HCT116 (cell line): ENCODE data around the gene WDR62. TPM values are rescaled to one million over a fixed set of nuclear protein-coding genes. Genes with fewer than 3 reads are reported as not detected.

Experiments
- ATAC-seq: fragments of 200-7000 bp; cut with Tn5 transposase; 2 replicates; pipeline ENCODE4 v1.9.1; 2020; ENCODE audit warnings: mild to moderate bottlenecking, moderate library complexity
- BruUV-seq: library from RNA; stranded (reverse); fragments of 400-500 nt; replicated peaks from 2 replicates; lab custom pipeline; 2021; lab: Mats Ljungman, UMichigan
- CTCF ChIA-PET: fragments of 300-600 bp; sonication (Branson Sonifier 250); formaldehyde crosslinking; loops from one replicate; lab custom pipeline; 2021; ENCODE audit warnings: antibody characterized with exemption; lab: Charles Lee
- POLR2A ChIA-PET: fragments of 300-600, 350-600 bp; sonication (Branson Sonifier 250); formaldehyde crosslinking; loops from one replicate; lab custom pipeline; 2021; ENCODE audit warnings: antibody characterized with exemption; lab: Charles Lee
- RAD21 ChIA-PET, 2 experiments: fragments of 300-600 bp; sonication (Branson Sonifier 250); formaldehyde crosslinking; loops; one replicate each; lab custom pipeline; 2023; ENCODE audit warnings: low total read pairs in 2 of 2; ENCODE audit not compliant: uncharacterized antibody in 2 of 2, unreplicated experiment in 2 of 2, low non-redundant PET in 1 of 2; lab: Charles Lee
- DNase-seq: peaks from one replicate; pipeline ENCODE4 v3.0.0-alpha.2; 2010; ENCODE audit warnings: low read depth, low spot score
- H2AFZ ChIP-seq: fragments of 200-600 bp; shearing (Covaris generic), sonication (generic); 2 replicates; pipeline ENCODE4 v1.6.1; 2017; ENCODE audit warnings: low read depth, mixed run types, mixed read lengths, antibody characterized with exemption, low read length; ENCODE audit not compliant: poor library complexity, severe bottlenecking
- H3K27ac ChIP-seq: 2 replicates; pipeline ENCODE4 v1.5.1; 2012; ENCODE audit warnings: low read depth, low read length
- H3K27me3 ChIP-seq: fragments of 200-600 bp; sonication (generic); 2 replicates; pipeline ENCODE4 v1.6.1; 2016; ENCODE audit warnings: mixed run types, low read length, mixed read lengths; ENCODE audit not compliant: insufficient read depth
- H3K36me3 ChIP-seq, 2 experiments: fragments of 200-500 bp in 1 of 2; fragments of 200-600 bp in 1 of 2; sonication (Bioruptor generic) in 1 of 2; sonication (generic) in 1 of 2; 2 replicates each; pipeline versions ENCODE4 v1.5.1 to v1.6.1; 2014 to 2016; ENCODE audit warnings: low read length in 2 of 2, inconsistent platforms in 1 of 2, mixed read lengths in 1 of 2, mixed run types in 1 of 2; ENCODE audit not compliant: insufficient read depth in 2 of 2, control insufficient read depth in 1 of 2
- H3K4me1 ChIP-seq, 2 experiments: fragments of 200-600 bp in 1 of 2; sonication (generic) in 1 of 2; 2 replicates each; pipeline versions ENCODE4 v1.5.1 to v1.6.1; 2012 to 2017; ENCODE audit warnings: low read length in 2 of 2, inconsistent platforms in 1 of 2, mild to moderate bottlenecking in 1 of 2, mixed read lengths in 1 of 2, mixed run types in 1 of 2, moderate library complexity in 1 of 2; ENCODE audit not compliant: insufficient read depth in 2 of 2, control insufficient read depth in 1 of 2
- H3K4me2 ChIP-seq: fragments of 200-600 bp; sonication (generic); 2 replicates; pipeline ENCODE4 v1.6.1; 2017; ENCODE audit warnings: mixed run types, low read length, mixed read lengths
- H3K4me3 ChIP-seq, 2 experiments: fragments of 200-600 bp in 1 of 2; sonication (generic) in 1 of 2; replicated peaks in 1 of 2; 2 replicates each; pipeline ENCODE4 v1.5.1; 2011 to 2016; ENCODE audit warnings: low read length in 2 of 2, control low read depth in 1 of 2, low read depth in 1 of 2, mild to moderate bottlenecking in 1 of 2, mixed read lengths in 1 of 2, mixed run types in 1 of 2
- H3K79me2 ChIP-seq: fragments of 200-600 bp; sonication (generic); 2 replicates; pipeline ENCODE4 v1.6.1; 2017; ENCODE audit warnings: mild to moderate bottlenecking, mixed run types, low read length, moderate library complexity, mixed read lengths; ENCODE audit not compliant: insufficient read depth
- H3K9ac ChIP-seq: fragments of 200-600 bp; sonication (generic); 2 replicates; pipeline ENCODE4 v1.6.1; 2016; ENCODE audit warnings: low read length, mixed read lengths
- H3K9me2 ChIP-seq: fragments of 200-600 bp; sonication (generic), shearing (Covaris generic); 2 replicates; pipeline ENCODE4 v1.6.1; 2017; ENCODE audit warnings: mixed run types, mild to moderate bottlenecking, moderate library complexity; ENCODE audit not compliant: insufficient read depth
- H3K9me3 ChIP-seq, 2 experiments: fragments of 200-500 bp in 1 of 2; fragments of 200-600 bp in 1 of 2; sonication (Bioruptor generic) in 1 of 2; sonication (generic) in 1 of 2; 2 replicates each; pipeline ENCODE4 v1.6.1; 2014 to 2017; ENCODE audit warnings: low read length in 2 of 2, mixed read lengths in 2 of 2, inconsistent platforms in 1 of 2, low read depth in 1 of 2, mild to moderate bottlenecking in 1 of 2, mixed run types in 1 of 2, moderate library complexity in 1 of 2; ENCODE audit not compliant: control insufficient read depth in 1 of 2, insufficient read depth in 1 of 2
- H4K20me1 ChIP-seq: fragments of 200-600 bp; sonication (generic), shearing (Covaris generic); 2 replicates; pipeline ENCODE4 v1.6.1; 2017; ENCODE audit warnings: mixed run types, mild to moderate bottlenecking, moderate library complexity; ENCODE audit not compliant: insufficient read depth
- EZH2 ChIP-seq: fragments of 200-600 bp; sonication (generic); IDR thresholded peaks from 2 replicates; pipeline ENCODE4 v1.6.1; 2017; ENCODE audit warnings: antibody characterized with exemption, mixed run types
- EZH2phosphoT487 ChIP-seq: fragments of 200-600 bp; IDR thresholded peaks from 2 replicates; pipeline ENCODE4 v1.6.1; 2018; ENCODE audit warnings: antibody characterized with exemption, borderline replicate concordance
- POLR2A ChIP-seq: IDR thresholded peaks from 2 replicates; pipeline ENCODE4 v1.7.0; 2011; ENCODE audit warnings: borderline replicate concordance; ENCODE audit not compliant: insufficient read depth, insufficient read length; ENCODE audit errors: extremely low read depth
- RAD21 ChIP-seq: IDR thresholded peaks from 2 replicates; pipeline ENCODE4 v1.6.1; 2012; ENCODE audit warnings: low read depth, mild to moderate bottlenecking
- SIN3A ChIP-seq: IDR thresholded peaks from 2 replicates; pipeline ENCODE4 v1.6.1; 2012; ENCODE audit warnings: low read depth
- SRF ChIP-seq: IDR thresholded peaks from 2 replicates; pipeline ENCODE4 v1.6.1; 2012; ENCODE audit warnings: low read depth
- intact Hi-C: fragments of 100-400 bp; cut with micrococcal nuclease; formaldehyde crosslinking; loops from 2 replicates; pipeline ENCODE4 v1.10.0; 2022
- total RNA-seq: library from RNA; stranded (reverse); gene quantifications from one replicate; pipeline ENCODE4 v1.2.1, GENCODE V29; 2021; ENCODE audit not compliant: unreplicated experiment
- TF ChIP-seq, protein P1 (sequence below): IDR thresholded peaks from 2 replicates; pipeline ENCODE4 v1.6.1; 2012
- TF ChIP-seq, protein P2 (sequence below): IDR thresholded peaks from 2 replicates; pipeline ENCODE4 v1.6.1; 2012; ENCODE audit warnings: low read depth

The WDR62 gene
- total RNA-seq, 1 experiment from 2014 or later = 17.0 TPM

DNA sequence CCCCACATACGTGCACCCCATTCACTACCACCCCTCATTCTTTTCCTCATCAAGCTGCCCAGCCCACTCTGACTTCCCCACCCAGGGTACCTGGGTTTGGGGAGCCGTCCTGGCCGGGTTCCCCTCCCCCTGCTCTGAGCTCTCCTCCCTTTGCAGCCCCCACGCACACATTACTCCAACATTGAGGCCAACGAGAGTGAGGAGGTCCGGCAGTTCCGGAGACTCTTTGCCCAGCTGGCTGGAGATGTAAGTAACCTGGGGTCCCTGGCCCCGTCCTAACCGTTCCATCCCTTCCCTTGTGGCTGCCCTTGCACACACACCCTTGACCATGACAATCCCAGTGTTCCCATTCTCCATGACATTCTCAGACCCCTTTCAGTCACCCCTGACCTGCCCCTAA is 87.8 kb downstream of the WDR62 start:
- H3K9ac ChIP-seq = no peak overlapping the region
- peaks cover 6% of the 10 kb centered on the region; the same call in 1 of the 2 replicates for H4K20me1 ChIP-seq
- H3K9me3 ChIP-seq = no peaks in the 10 kb centered on the region
- H3K27me3 ChIP-seq = no peaks in the 10 kb centered on the region
- TF ChIP-seq, protein P1, sequence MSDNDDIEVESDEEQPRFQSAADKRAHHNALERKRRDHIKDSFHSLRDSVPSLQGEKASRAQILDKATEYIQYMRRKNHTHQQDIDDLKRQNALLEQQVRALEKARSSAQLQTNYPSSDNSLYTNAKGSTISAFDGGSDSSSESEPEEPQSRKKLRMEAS = no peak
- no peak for TF ChIP-seq EZH2
- TF ChIP-seq SRF = no peak
- TF ChIP-seq RAD21 = no peak
- TF ChIP-seq, protein P2, sequence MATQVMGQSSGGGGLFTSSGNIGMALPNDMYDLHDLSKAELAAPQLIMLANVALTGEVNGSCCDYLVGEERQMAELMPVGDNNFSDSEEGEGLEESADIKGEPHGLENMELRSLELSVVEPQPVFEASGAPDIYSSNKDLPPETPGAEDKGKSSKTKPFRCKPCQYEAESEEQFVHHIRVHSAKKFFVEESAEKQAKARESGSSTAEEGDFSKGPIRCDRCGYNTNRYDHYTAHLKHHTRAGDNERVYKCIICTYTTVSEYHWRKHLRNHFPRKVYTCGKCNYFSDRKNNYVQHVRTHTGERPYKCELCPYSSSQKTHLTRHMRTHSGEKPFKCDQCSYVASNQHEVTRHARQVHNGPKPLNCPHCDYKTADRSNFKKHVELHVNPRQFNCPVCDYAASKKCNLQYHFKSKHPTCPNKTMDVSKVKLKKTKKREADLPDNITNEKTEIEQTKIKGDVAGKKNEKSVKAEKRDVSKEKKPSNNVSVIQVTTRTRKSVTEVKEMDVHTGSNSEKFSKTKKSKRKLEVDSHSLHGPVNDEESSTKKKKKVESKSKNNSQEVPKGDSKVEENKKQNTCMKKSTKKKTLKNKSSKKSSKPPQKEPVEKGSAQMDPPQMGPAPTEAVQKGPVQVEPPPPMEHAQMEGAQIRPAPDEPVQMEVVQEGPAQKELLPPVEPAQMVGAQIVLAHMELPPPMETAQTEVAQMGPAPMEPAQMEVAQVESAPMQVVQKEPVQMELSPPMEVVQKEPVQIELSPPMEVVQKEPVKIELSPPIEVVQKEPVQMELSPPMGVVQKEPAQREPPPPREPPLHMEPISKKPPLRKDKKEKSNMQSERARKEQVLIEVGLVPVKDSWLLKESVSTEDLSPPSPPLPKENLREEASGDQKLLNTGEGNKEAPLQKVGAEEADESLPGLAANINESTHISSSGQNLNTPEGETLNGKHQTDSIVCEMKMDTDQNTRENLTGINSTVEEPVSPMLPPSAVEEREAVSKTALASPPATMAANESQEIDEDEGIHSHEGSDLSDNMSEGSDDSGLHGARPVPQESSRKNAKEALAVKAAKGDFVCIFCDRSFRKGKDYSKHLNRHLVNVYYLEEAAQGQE = no peak
- no peak for TF ChIP-seq POLR2A
- no peak for TF ChIP-seq SIN3A
- no peak for TF ChIP-seq EZH2phosphoT487
- intact Hi-C loops = no loop called here
- no TSS peak for BruUV-seq
- H3K4me1 ChIP-seq = peaks cover 25 to 33% of the 10 kb centered on the region in 2 experiments
- H3K27ac ChIP-seq = no peak overlapping the region
- DNase-seq (no peak), ATAC-seq (no peak)
- RAD21 ChIA-PET = no interaction called here
- peaks cover 38 to 41% of the 10 kb centered on the region in 2 experiments for H3K36me3 ChIP-seq
- POLR2A ChIA-PET = no interaction called here
- CTCF ChIA-PET = no interaction called here
- no peak overlapping the region for H3K4me3 ChIP-seq
- H2AFZ ChIP-seq = no peak overlapping the region
- H3K79me2 ChIP-seq = peaks cover 49% of the 10 kb centered on the region
- H3K4me2 ChIP-seq = no peak overlapping the region
- no peaks in the 10 kb centered on the region for H3K9me2 ChIP-seq
